SK-N-SH (cell line): ENCODE results near the gene GALNT12. TPM values are rescaled to one million over a fixed set of nuclear protein-coding genes. Genes with fewer than 3 reads are reported as not detected.

Source experiments
- CTCF ChIA-PET: fragments of 300-600, 350-600 bp; formaldehyde crosslinking; extraction: SDS; loops from one replicate; lab custom pipeline; 2021; lab: Yijun Ruan, JAX
- POLR2A ChIA-PET: fragments of 350-600 bp; sonication (Branson Sonifier 250); formaldehyde crosslinking; extraction: SDS; loops from one replicate; lab custom pipeline; 2020; ENCODE audit warnings: antibody characterized with exemption, inconsistent platforms; lab: Yijun Ruan, JAX
- DNase-seq: peaks from one replicate; pipeline ENCODE4 v3.0.0; 2012
- H2AFZ ChIP-seq: fragments of 200-600 bp; sonication (generic); 2 replicates; pipeline ENCODE4 v1.8.1; 2016; ENCODE audit warnings: antibody characterized with exemption, mild to moderate bottlenecking, low read depth
- H3F3A ChIP-seq: fragments of 200-600 bp; sonication (generic); replicated peaks from 2 replicates; pipeline ENCODE3; 2016; ENCODE audit warnings: antibody characterized with exemption, mild to moderate bottlenecking; ENCODE audit not compliant: insufficient read depth
- H3K27ac ChIP-seq, 2 experiments: fragments of 200-500 bp in 1 of 2; fragments of 200-600 bp in 1 of 2; sonication (Bioruptor generic) in 1 of 2; sonication (generic), shearing (Covaris generic) in 1 of 2; 2 replicates each; pipeline versions ENCODE4 v1.5.1 to v1.6.1; 2014 to 2016; ENCODE audit warnings: low read depth in 2 of 2, inconsistent platforms in 1 of 2, low read length in 1 of 2, mild to moderate bottlenecking in 1 of 2, mixed read lengths in 1 of 2
- H3K27me3 ChIP-seq: fragments of 200-600 bp; sonication (generic), shearing (Covaris generic); 2 replicates; pipeline ENCODE4 v1.6.1; 2016; ENCODE audit warnings: mixed run types; ENCODE audit not compliant: insufficient read depth
- H3K36me3 ChIP-seq, 2 experiments: fragments of 200-500 bp in 1 of 2; fragments of 200-600 bp in 1 of 2; sonication (Bioruptor generic) in 1 of 2; sonication (generic) in 1 of 2; replicated peaks in 1 of 2; 2 replicates each; pipeline versions ENCODE3 to v1.5.1; 2014 to 2016; ENCODE audit warnings: low read length in 1 of 2, mild to moderate bottlenecking in 1 of 2; ENCODE audit not compliant: insufficient read depth in 2 of 2, control insufficient read depth in 1 of 2
- H3K4me1 ChIP-seq, 2 experiments: fragments of 200-500 bp in 1 of 2; fragments of 200-600 bp in 1 of 2; sonication (Bioruptor generic) in 1 of 2; sonication (generic), shearing (Covaris generic) in 1 of 2; 2 replicates each; pipeline versions ENCODE4 v1.5.1 to v1.6.1; 2014 to 2016; ENCODE audit warnings: low read depth in 1 of 2, low read length in 1 of 2, mixed run types in 1 of 2; ENCODE audit not compliant: insufficient read depth in 2 of 2, control insufficient read depth in 1 of 2
- H3K4me2 ChIP-seq: fragments of 200-600 bp; sonication (generic), shearing (Covaris generic); 2 replicates; pipeline ENCODE4 v1.6.1; 2017; ENCODE audit warnings: mixed run types
- H3K4me3 ChIP-seq, 2 experiments: fragments of 200-500 bp in 1 of 2; fragments of 200-600 bp in 1 of 2; sonication (Bioruptor generic) in 1 of 2; sonication (generic), shearing (Covaris generic) in 1 of 2; 2 replicates each; pipeline versions ENCODE4 v1.5.1 to v1.8.1; 2014 to 2016; ENCODE audit warnings: low read depth in 2 of 2, inconsistent platforms in 1 of 2, low read length in 1 of 2, mild to moderate bottlenecking in 1 of 2, mixed read lengths in 1 of 2, moderate library complexity in 1 of 2
- H3K79me2 ChIP-seq: fragments of 200-600 bp; sonication (generic); 2 replicates; pipeline ENCODE4 v1.8.1; 2017; ENCODE audit warnings: mild to moderate bottlenecking; ENCODE audit not compliant: insufficient read depth
- H3K9ac ChIP-seq: fragments of 200-600 bp; sonication (generic); 2 replicates; pipeline ENCODE4 v1.6.1; 2017; ENCODE audit warnings: mixed run types
- H3K9me2 ChIP-seq: fragments of 200-600 bp; sonication (generic); 2 replicates; pipeline ENCODE4 v1.6.1; 2017; ENCODE audit warnings: mixed run types
- H3K9me3 ChIP-seq: fragments of 200-600 bp; sonication (generic); 2 replicates; pipeline ENCODE4 v1.6.1; 2017; ENCODE audit warnings: mixed run types, mild to moderate bottlenecking, moderate library complexity
- H4K20me1 ChIP-seq: fragments of 200-600 bp; sonication (generic); 2 replicates; pipeline ENCODE4 v1.6.1; 2017; ENCODE audit warnings: mild to moderate bottlenecking, mixed run types; ENCODE audit not compliant: insufficient read depth
- CHD2 ChIP-seq: fragments of 150-350 bp; IDR thresholded peaks from 2 replicates; pipeline ENCODE4 v1.6.1; 2018; ENCODE audit warnings: low read length; ENCODE audit not compliant: partially characterized antibody
- ELF1 ChIP-seq: IDR thresholded peaks from 2 replicates; pipeline ENCODE4 v1.4.0; 2012
- EP300 ChIP-seq, 2 experiments: IDR thresholded peaks; 2 replicates each; pipeline versions ENCODE4 v1.4.0 to v1.6.1; 2012; ENCODE audit warnings: borderline replicate concordance in 1 of 2, low read depth in 1 of 2, low read length in 1 of 2
- EZH2phosphoT487 ChIP-seq: fragments of 200-600 bp; sonication (generic); IDR thresholded peaks from 2 replicates; pipeline ENCODE4 v1.6.1; 2017; ENCODE audit warnings: low read depth, mixed run types, mild to moderate bottlenecking, antibody characterized with exemption, moderate library complexity, borderline replicate concordance
- FOSL2 ChIP-seq: IDR thresholded peaks from 2 replicates; pipeline ENCODE4 v1.4.0; 2012; ENCODE audit warnings: low read depth, mild to moderate bottlenecking, moderate library complexity, borderline replicate concordance
- FOXM1 ChIP-seq: IDR thresholded peaks from 2 replicates; pipeline ENCODE4 v1.4.0; 2012; ENCODE audit warnings: low read depth, mild to moderate bottlenecking
- GABPA ChIP-seq: IDR thresholded peaks from 2 replicates; pipeline ENCODE4 v1.4.0; 2012; ENCODE audit warnings: low read depth, mild to moderate bottlenecking
- JUND ChIP-seq: IDR thresholded peaks from 2 replicates; pipeline ENCODE4 v1.4.0; 2012
- MAX ChIP-seq: IDR thresholded peaks from 2 replicates; pipeline ENCODE4 v1.4.0; 2012; ENCODE audit warnings: low read depth
- MEF2A ChIP-seq: IDR thresholded peaks from 2 replicates; pipeline ENCODE4 v1.4.0; 2012; ENCODE audit warnings: low read depth, borderline replicate concordance
- MXI1 ChIP-seq: IDR thresholded peaks from 2 replicates; pipeline ENCODE4 v1.6.1; 2012; ENCODE audit warnings: mild to moderate bottlenecking, low read depth, low read length, improper control_type of control experiment
- NFIC ChIP-seq: IDR thresholded peaks from 2 replicates; pipeline ENCODE4 v1.4.0; 2012; ENCODE audit warnings: borderline replicate concordance
- NRF1 ChIP-seq: IDR thresholded peaks from 2 replicates; pipeline ENCODE4 v1.6.1; 2012; ENCODE audit warnings: low read depth, mild to moderate bottlenecking, low read length
- POLR2AphosphoS5 ChIP-seq: IDR thresholded peaks from 2 replicates; pipeline ENCODE4 v1.6.1; 2012; ENCODE audit warnings: low read depth, low read length
- RAD21 ChIP-seq: IDR thresholded peaks from 2 replicates; pipeline ENCODE4 v1.6.1; 2012; ENCODE audit warnings: mild to moderate bottlenecking, low read length
- RFX5 ChIP-seq: IDR thresholded peaks from 2 replicates; pipeline ENCODE4 v1.6.1; 2012; ENCODE audit warnings: mild to moderate bottlenecking, improper control_type of control experiment, low read length
- RXRA ChIP-seq: IDR thresholded peaks from 2 replicates; pipeline ENCODE4 v1.4.0; 2012; ENCODE audit warnings: low read depth, mild to moderate bottlenecking, borderline replicate concordance
- SIN3A ChIP-seq: IDR thresholded peaks from 2 replicates; pipeline ENCODE4 v1.6.1; 2012; ENCODE audit warnings: low read depth, mild to moderate bottlenecking, low read length, moderate library complexity, borderline replicate concordance
- SMC3 ChIP-seq: IDR thresholded peaks from 2 replicates; pipeline ENCODE4 v1.6.1; 2012; ENCODE audit warnings: low read depth, low read length, improper control_type of control experiment
- TCF12 ChIP-seq: IDR thresholded peaks from 2 replicates; pipeline ENCODE4 v1.4.0; 2012
- TEAD4 ChIP-seq: IDR thresholded peaks from 2 replicates; pipeline ENCODE4 v1.4.0; 2012; ENCODE audit warnings: mild to moderate bottlenecking, borderline replicate concordance; ENCODE audit not compliant: insufficient read depth
- USF2 ChIP-seq: fragments of 150-350 bp; IDR thresholded peaks from 2 replicates; pipeline ENCODE4 v1.6.1; 2017; ENCODE audit warnings: antibody characterized with exemption, low read length, low read depth, borderline replicate concordance
- WGBS: methylation state at CpG from one replicate; pipeline ENCODE4 v1.1.6; 2017; ENCODE audit warnings: low lambda C conversion rate; 5-methylcytosine and 5-hydroxymethylcytosine counted together
- polyA plus RNA-seq, 3 experiments: library from polyadenylated mRNA; depleted of rRNA; stranded (reverse); fragments of >200 nt; gene quantifications; 2 replicates each; pipeline ENCODE4 v1.2.3, GENCODE V29; 2012

Gene GALNT12
- polyA plus RNA-seq, 1 of the 3 experiments (the other 2 are of a cell fraction), result 7.4 TPM

- no peaks in the 10 kb centered on the region for H3K27me3 ChIP-seq
- no peak overlapping the region for H3K27ac ChIP-seq
- CTCF ChIA-PET, result no interaction called here
- TF ChIP-seq MAX (no peak), USF2 (no peak), POLR2AphosphoS5 (no peak), MXI1 (no peak), NRF1 (no peak), JUND (no peak), FOSL2 (no peak), FOXM1 (no peak), TCF12 (no peak), RXRA (no peak), NFIC (no peak), EZH2phosphoT487 (no peak), SMC3 (no peak), TEAD4 (no peak), GABPA (no peak), RFX5 (no peak), SIN3A (no peak), MEF2A (no peak)
- POLR2A ChIA-PET, result no interaction called here
- H3K4me1 ChIP-seq, result peaks cover 3 to 8% of the 10 kb centered on the region in 2 experiments; a peak in 2 of 4 replicates
- no peaks in the 10 kb centered on the region for H3K36me3 ChIP-seq
- H3K79me2 ChIP-seq, result no peaks in the 10 kb centered on the region
- no peak overlapping the region for H3K4me2 ChIP-seq
- H3K9ac ChIP-seq, result no peak overlapping the region
- H3K9me2 ChIP-seq, result no peaks in the 10 kb centered on the region
- H3F3A ChIP-seq, result no peaks in the 10 kb centered on the region
- H3K4me3 ChIP-seq, result no peak overlapping the region
- no peak overlapping the region for H2AFZ ChIP-seq
- no peaks in the 10 kb centered on the region for H4K20me1 ChIP-seq
- DNase-seq, result no peak
- 74% methylated on average over 4 of the region's 4 CpGs for WGBS
- H3K9me3 ChIP-seq, result no peaks in the 10 kb centered on the region
These were observed 55.5 kb downstream of the GALNT12 start for GRCh38 chr9:98862936-98863335.

GRCh38 chr9:98864281-98865174 is 57.1 kb downstream of the GALNT12 start:
- Histone ChIP-seq H3K27me3 (no peaks in the 10 kb centered on the region), H2AFZ (no peak overlapping the region), H3K4me2 (no peak overlapping the region), H3F3A (no peaks in the 10 kb centered on the region), H3K4me1 (peaks cover 3 to 10% of the 10 kb centered on the region in 2 experiments; a peak in 2 of 4 replicates), H3K79me2 (no peaks in the 10 kb centered on the region), H3K9me3 (no peaks in the 10 kb centered on the region), H3K9me2 (no peaks in the 10 kb centered on the region), H3K9ac (no peak overlapping the region), H3K27ac (no peak overlapping the region), H4K20me1 (no peaks in the 10 kb centered on the region), H3K36me3 (no peaks in the 10 kb centered on the region), H3K4me3 (no peak overlapping the region)
- TF ChIP-seq RXRA (no peak), NFIC (no peak), FOSL2 (no peak), ELF1 (no peak), FOXM1 (no peak), CHD2 (no peak), POLR2AphosphoS5 (no peak), EP300 (IDR thresholded peaks at IDR 0.05; ENCODE audit: borderline replicate concordance in 1 of 2, low read depth in 1 of 2, low read length in 1 of 2) (no peak), RAD21 (no peak), MEF2A (no peak), RFX5 (no peak), MAX (no peak)
- POLR2A ChIA-PET, result no interaction called here
- 81% methylated on average over 7 of the region's 7 CpGs for WGBS
- CTCF ChIA-PET, result interaction anchor here (1.0 to 1.2 kb wide), 3 partner anchors 15 to 276 kb away, joined by 3 to 5 read pairs (median 4); no protein-coding TSS in a partner anchor
- DNase-seq, result no peak
